ENCODE measurements around the gene CST7.

GRCh38 chr20:24908642-24909041 lies 40.4 kb upstream of the CST7 start:
- TF ChIP-seq CTCF (IDR thresholded peaks at IDR 0.05; ENCODE audit: low read length) (no peak), EZH2 (IDR thresholded peaks at IDR 0.05; ENCODE audit: borderline replicate concordance, low read length) (no peak)
